LHCN-M2 (cell line): Measurements from ENCODE around the gene GABRG3. TPM values are rescaled to one million over a fixed set of nuclear protein-coding genes. Genes with fewer than 3 reads are reported as not detected.
"Not testable (repeated sequence)": the region's sequence is repeated elsewhere in the genome, so short reads cannot be mapped to it uniquely, and the experiment has no call there.

Source experiments
- DNase-seq: peaks from one replicate; pipeline ENCODE4 v3.0.0-alpha.2; 2012; ENCODE audit warnings: low read depth
- total RNA-seq: library from RNA; depleted of rRNA; stranded (reverse); fragments of >200 nt; gene quantifications from 2 replicates; pipeline ENCODE4 v1.2.3, GENCODE V29; 2014

GABRG3 gene
- total RNA-seq, 1 experiment from 2014 or later, result not detected

DNA sequence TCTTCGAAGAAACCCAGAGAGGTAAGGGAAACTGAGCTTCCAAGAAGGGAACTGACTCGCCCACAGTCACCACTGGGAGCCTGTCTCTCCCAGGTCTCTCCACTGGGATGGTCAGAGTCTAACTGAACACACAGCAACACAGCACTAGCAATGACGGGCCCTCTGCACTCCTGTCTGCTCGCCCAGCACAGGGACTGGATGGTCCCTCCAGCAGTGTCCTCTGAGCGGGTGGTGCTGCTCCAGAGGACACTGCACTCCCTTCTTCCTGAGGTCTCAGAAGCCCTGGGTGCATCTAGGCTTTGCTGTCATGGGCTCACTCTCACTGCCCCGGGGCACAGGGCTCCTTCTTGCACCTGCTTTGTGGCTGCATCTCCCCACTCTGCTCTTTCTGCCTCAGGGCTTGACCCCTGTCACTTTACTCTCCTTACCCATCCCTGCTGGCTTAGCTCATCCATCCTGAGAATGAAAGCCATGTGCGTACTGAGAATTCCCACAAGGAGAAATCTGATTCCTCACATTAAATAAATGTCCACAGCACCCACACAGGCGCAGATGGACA, 356.6 kb downstream of the GABRG3 start:
- DNase-seq, result no peak

- DNase-seq, result no peak
These were observed 357.2 kb downstream of the GABRG3 start for GRCh38 chr15:27328186-27328585.

- no peak for DNase-seq
These were observed 357.6 kb downstream of the GABRG3 start for GRCh38 chr15:27328608-27329007.

DNA sequence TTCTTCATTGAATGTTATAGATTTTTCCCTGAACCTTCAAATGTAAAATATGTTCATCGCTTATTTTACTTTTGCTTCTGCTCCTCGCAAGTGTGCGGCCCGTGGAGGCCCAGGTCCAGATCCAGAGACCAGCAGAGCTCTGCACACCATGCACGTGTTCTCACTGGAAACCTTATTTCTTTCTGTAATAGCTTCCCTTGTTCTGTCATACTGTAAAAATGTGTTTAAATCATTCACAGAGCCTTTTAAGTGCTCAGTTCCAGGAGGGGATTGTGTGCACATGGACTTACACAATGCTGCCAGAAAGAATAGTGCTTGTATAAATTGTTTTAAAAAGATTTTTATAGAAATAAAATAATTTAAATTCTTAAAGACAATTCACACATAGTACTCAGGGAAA, 359.3 kb downstream of the GABRG3 start:
- DNase-seq, result no peak

DNA sequence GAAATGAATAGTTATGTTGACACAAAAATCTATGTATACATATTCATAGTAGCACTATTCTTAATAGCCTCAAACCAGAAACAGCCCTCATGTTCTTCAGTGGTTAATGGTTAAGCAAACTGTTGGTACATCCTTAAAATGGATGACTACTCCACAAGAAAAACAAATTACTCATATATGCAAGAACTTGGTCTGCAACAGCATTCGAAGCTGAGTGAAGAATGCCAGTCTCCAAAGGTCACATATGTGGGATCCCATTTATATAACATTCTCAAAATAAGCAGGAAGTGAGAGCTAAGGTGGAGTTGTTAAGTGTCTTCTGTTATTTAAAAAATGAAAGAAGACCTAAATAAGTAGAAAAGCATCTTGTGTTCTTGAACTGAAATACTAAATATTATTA, 365.7 kb downstream of the GABRG3 start:
- DNase-seq, result no peak

GRCh38 chr15:27339138-27339537, 368.2 kb downstream of the GABRG3 start:
- no peak for DNase-seq

DNA sequence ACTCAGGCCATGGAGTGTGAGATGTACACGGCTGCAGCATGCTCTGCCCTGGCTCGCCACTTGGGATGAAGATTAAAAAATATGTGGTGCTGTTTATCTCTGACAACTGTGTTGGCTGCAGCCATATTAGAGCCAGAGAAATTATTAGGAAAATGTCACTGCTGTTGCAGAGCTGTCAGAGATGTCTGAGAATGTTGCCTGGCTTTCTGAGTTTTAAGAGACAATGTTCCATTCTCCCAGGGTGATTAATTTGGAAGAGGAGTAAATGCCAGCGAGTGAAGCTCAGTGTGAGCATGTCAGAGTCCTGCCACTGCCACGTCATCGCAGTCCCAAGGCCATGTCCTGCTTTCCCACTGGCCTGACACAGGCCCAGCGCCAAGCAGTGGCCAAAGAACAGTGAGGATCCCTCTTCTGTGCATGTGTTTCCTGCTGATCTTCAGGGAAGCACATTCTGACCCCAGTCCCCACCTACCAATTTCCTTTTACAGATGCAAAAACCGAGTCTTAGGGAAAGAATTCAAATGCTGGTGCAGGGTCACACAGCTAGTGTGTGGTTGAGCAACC, 370.9 kb downstream of the GABRG3 start:
- no peak for DNase-seq

DNA sequence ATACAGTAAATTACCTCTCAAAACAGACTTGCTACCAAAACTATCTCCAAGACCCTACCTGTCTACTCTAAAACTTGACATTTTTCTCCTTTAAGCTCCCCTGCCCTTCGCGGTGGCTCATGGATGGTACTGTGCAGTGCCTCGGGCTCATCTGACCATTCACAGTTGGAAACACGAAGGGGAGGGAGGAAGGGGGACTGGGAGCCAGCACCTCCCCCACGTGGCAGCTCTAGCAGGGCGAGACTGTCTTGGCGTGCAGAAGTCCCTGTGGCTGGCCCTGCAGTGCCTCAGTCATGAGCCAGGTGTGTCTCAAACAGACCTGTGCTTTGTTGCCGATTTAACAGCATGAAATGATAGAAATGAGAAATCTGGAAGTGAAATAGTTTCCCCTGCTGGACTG, 372.0 kb downstream of the GABRG3 start:
- no peak for DNase-seq

DNA sequence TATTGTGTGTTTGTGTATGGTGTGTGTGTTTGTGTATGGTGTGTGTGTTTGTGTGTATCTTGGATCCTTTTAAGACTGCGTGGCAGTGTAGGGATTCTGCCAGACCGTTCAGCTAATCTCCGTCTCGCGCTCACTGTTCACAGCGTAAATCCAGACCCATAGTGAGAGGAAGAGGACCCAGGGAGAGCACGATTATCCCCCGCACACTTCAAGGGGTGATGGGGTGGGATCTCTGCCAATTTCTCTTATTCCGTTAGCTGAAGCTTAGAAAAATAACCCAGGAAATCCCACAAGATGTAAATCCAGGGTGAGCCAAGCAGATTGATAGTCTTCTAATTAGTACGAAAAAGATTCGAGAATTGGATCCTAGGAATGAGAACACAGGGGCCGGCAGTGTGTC, 381.2 kb downstream of the GABRG3 start:
- DNase-seq, result no peak

DNA sequence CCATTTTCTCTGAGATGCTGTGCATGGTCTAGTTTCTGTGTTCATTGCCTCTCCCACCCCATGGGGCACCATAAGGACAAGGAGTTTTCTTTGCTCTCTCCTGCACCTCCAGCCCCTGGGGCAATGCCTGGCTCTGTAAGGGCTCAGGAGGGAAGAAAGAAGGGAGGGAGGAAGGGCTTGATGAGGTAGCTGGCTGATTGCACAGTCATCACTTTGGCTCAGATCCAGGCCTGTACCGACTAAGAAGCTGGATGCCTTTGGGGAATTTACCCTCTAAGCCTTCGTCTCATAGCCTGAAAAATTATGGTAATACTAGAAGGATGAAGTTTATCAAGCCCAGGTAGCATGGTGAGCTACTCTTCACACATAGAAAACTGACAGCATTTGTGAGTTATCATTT, 382.9 kb downstream of the GABRG3 start:
- DNase-seq, result no peak

DNA sequence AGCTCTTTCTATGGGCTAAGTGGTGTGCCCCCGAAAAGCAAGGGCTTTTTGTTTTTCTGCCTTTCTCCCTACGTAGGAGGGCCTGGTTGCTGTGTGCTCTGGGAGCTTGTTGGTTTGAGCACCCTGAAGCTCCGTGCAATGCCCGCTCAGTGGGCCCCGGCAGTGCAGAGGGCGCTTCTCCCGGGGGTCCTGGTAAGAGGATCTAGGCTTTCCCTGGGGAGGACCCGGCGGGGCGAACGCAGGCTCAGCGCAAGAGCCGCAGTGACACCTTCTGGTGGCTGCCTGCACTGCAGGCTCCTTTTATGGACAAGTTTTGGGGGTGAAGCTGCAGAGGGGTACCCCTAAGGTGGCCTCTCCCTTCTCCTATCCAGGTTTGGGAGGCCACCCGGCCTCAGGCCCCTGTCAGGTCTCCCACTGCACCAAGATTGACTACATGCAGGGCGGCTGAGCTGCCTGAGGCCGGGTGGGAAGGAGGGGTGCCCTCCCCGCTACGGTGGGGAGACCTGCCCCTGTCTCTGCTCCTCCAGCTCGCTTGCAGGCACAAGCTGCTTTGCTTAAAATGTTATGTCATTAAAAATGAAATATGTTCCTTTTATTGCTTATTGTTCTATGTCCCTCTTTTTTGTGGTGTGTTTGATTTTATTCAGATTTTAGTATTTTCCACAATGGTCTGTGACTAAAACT, 387.9 kb downstream of the GABRG3 start:
- no peak for DNase-seq

- DNase-seq, result no peak
These were observed 388.6 kb downstream of the GABRG3 start for GRCh38 chr15:27359586-27359985.

GRCh38 chr15:27360316-27360715, 389.3 kb downstream of the GABRG3 start:
- no peak for DNase-seq

- DNase-seq, result no peak
These were observed 390.5 kb downstream of the GABRG3 start for GRCh38 chr15:27361438-27361837.

GRCh38 chr15:27365456-27365855, 394.5 kb downstream of the GABRG3 start:
- no peak for DNase-seq

DNA sequence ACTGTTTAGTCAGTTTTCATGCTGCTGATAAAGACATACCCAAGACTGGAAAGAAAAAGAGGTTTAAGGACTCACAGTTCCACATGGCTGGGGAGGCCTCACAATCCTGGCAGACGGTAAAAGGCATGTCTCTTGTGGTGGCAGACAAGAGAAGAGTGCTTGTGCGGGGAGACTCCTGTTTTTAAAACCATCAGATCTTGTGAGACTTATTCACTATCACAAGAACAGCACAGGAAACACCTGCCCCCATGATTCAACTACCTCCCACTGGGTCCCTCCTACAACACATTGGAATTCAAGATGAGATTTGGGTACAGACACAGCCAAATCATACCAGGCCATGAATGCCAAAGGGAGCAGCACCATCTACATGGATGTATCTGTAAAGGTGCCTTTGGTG, 406.4 kb downstream of the GABRG3 start:
- DNase-seq, result not testable (repeated sequence)

- DNase-seq, result no peak
These were observed 411.5 kb downstream of the GABRG3 start for GRCh38 chr15:27382361-27383025.

GRCh38 chr15:27383726-27384125, 412.7 kb downstream of the GABRG3 start:
- DNase-seq, result no peak

DNA sequence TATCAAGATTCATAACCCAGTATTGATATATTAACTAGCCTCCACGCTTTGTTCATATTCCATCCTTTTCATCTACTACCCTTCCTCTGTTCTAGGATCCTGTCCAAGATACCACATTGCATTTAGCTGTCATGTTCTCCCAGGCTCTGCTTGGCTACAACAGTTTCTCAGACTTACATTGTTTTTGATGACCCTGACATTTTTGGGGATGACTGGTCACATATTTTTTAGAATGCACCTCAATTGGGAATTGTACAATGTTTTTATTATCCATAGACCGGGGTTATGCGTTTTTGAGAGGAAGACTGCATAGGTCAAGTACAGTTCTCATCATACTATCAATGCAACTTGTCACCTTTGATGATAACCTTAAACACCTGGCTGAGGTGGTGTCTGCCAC, 421.2 kb downstream of the GABRG3 start:
- DNase-seq, result no peak

DNA sequence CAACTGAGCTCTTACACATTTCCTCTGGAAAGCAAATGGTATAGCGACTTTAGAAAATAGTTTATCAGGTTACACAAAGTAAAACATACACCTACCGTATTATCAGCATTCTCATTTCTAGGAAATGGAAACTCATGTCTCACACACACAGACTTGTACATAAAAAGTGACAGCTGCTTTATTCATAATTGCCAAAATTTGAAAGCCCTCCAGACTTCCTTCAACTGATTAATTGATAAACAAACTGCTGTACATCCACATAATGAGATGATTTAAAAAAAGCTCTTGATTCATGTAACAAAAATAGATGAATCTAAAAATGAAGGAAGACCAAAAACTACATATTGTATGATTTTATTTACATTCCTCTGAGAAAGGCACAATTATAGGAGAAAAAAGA, 425.5 kb downstream of the GABRG3 start:
- no peak for DNase-seq

GRCh38 chr15:27396996-27397395, 426.0 kb downstream of the GABRG3 start:
- DNase-seq, result no peak

- DNase-seq, result no peak
These were observed 427.7 kb downstream of the GABRG3 start for GRCh38 chr15:27398631-27399161.

DNA sequence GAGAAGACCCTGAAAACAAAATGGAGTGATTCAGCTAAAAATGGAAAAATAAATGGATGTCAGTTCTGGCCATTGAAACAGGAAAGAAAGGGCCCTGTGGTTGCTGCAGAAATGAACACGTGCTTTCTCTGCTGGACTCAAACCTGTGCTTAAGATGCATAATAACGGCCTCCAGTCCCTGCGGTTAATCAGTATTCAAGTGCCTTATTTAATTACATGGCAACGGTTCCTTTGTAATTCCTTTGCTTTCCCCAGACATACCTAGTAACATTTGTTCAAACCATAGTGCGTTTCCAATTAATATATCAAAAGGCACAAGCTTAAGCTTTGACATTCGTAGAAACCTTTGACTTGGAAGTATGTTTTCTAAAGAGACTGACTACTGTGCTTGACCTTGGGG, 428.3 kb downstream of the GABRG3 start:
- DNase-seq, result no peak
